Measurements from ENCODE around the gene SYNE1. TPM values are rescaled to one million over a fixed set of nuclear protein-coding genes. Genes with fewer than 3 reads are reported as not detected.

Gene SYNE1
- total and polyA plus RNA-seq, 2 of the 8 experiments (the other 6 are each of a cell fraction or from before 2014, with no cell fraction given) = 2.8 to 5.5 TPM

GRCh38 chr6:152110886-152111820 lies 526.0 kb downstream of the SYNE1 start:
- Histone ChIP-seq H3K23me2 (ENCODE audit: low read depth, low read length) (no peaks in the 10 kb centered on the region), H4K8ac (ENCODE audit: extremely low read depth, insufficient read depth, low read length) (0 out of 2 replicates have a peak overlapping the region, but pooled peaks have one; percentile 38), H2BK120ac (replicated peaks; ENCODE audit: low read depth, low read length) (no peak overlapping the region), H3K56ac (replicated peaks; ENCODE audit: insufficient read length, low read depth, low read length) (no peak overlapping the region), H2BK12ac (ENCODE audit: low read depth, low read length) (no peak overlapping the region), H3K9me3 (ENCODE audit: insufficient read depth in 2 of 2, low read depth in 1 of 2, low read length in 1 of 2) (no peaks in the 10 kb centered on the region), H3K4me2 (ENCODE audit: insufficient read depth in 1 of 2, low read depth in 2 of 2, low read length in 2 of 2) (no peak overlapping the region), H3K23ac (ENCODE audit: insufficient read length) (no peak overlapping the region), H2BK20ac (ENCODE audit: low read length) (no peak overlapping the region), H3K36me3 (ENCODE audit: control insufficient read depth in 2 of 4, insufficient read depth in 4 of 4, low read length in 3 of 4) (no peaks in the 10 kb centered on the region), H3K4me1 (replicated peaks in 1 of 4; ENCODE audit: control insufficient read depth in 3 of 4, insufficient read depth in 4 of 4, low read length in 3 of 4) (no peaks in the 10 kb centered on the region), H3K4ac (replicated peaks; ENCODE audit: insufficient read length, low read depth, low read length) (no peak overlapping the region), H2BK15ac (ENCODE audit: low read length) (no peak overlapping the region), H2AFZ (ENCODE audit: low read length) (peak overlapping the region; percentile 54; the same call in 1 of the 2 replicates), H2AK5ac (ENCODE audit: low read depth, low read length) (no peak overlapping the region), H2BK5ac (ENCODE audit: low read depth, low read length) (no peak overlapping the region), H4K91ac (replicated peaks; ENCODE audit: insufficient read length, low read length) (no peak overlapping the region), H4K5ac (ENCODE audit: insufficient read length, low read depth, low read length) (no peak overlapping the region), H3K27me3 (replicated peaks in 1 of 4; ENCODE audit: control insufficient read depth in 3 of 4, extremely low read depth in 1 of 4, insufficient read depth in 3 of 4, low read length in 3 of 4) (no peaks in the 10 kb centered on the region), H3K9ac (replicated peaks in 1 of 4; ENCODE audit: extremely low read depth in 1 of 4, low read depth in 3 of 4, low read length in 3 of 4) (no peak overlapping the region), H3K79me2 (ENCODE audit: control insufficient read depth in 1 of 2, insufficient read depth in 2 of 2, low read length in 2 of 2) (no peaks in the 10 kb centered on the region), H3K18ac (ENCODE audit: extremely low read depth, low read length) (no peak overlapping the region), H3K4me3 (ENCODE audit: extremely low read depth in 1 of 4, insufficient read depth in 2 of 4, low read depth in 3 of 4, low read length in 4 of 4) (no peak overlapping the region), H3K27ac (ENCODE audit: low read depth, low read length) (no peak overlapping the region), H3K79me1 (ENCODE audit: low read depth, low read length) (no peaks in the 10 kb centered on the region), H3K14ac (ENCODE audit: insufficient read length) (no peak overlapping the region), H4K20me1 (replicated peaks in 1 of 2; ENCODE audit: control insufficient read depth in 1 of 2, insufficient read depth in 2 of 2, low read length in 2 of 2) (no peaks in the 10 kb centered on the region)
- DNase-seq (ENCODE audit: low read depth in 1 of 2, low spot score in 2 of 2) (no peak), FAIRE-seq (no peak)
- POLR2A ChIA-PET (ENCODE audit: partially characterized antibody) = no interaction called here
- WGBS, 2 experiments (ENCODE audit: extremely low coverage in 1 of 2, insufficient coverage in 1 of 2, insufficient read length in 1 of 2, insufficient replicate concordance in 2 of 2, low coverage in 1 of 2, low lambda C conversion rate in 2 of 2, missing lambda C conversion rate in 1 of 2) = 85% methylated on average over 20 of the region's 20 CpGs; no CpG with 5 or more reads in 1 of the 2 experiments
- CTCF ChIA-PET (ENCODE audit: partially characterized antibody) = interaction anchor here (0.9 to 4.0 kb wide), 8 partner anchors 8 to 346 kb away, joined by 3 to 26 read pairs (median 6); no protein-coding TSS in a partner anchor
- TF ChIP-seq EZH2 (IDR thresholded peaks at IDR 0.05; ENCODE audit: low read depth, low read length, severe bottlenecking) = no peak
- 0 out of 4 replicates have a peak, but pooled peaks of 1 of the 2 experiments have one; percentile 2 for TF ChIP-seq RAD21 (IDR thresholded peaks at IDR 0.05 in 1 of 2, conservative IDR thresholded peaks at IDR 0.05 in 1 of 2; ENCODE audit: low read depth in 2 of 2, low read length in 2 of 2)

All from H1 (cell line).